HG02943 (cell line): ENCODE data around the gene PRAMEF33.
"Not testable (repeated sequence)": the region's sequence is repeated elsewhere in the genome, so short reads cannot be mapped to it uniquely, and the experiment has no call there.

Experiments used
- ATAC-seq: cut with Tn5 transposase; IDR thresholded peaks from one replicate; pipeline ENCODE4 v1.9.1; 2021; ENCODE audit warnings: mild to moderate bottlenecking, low read depth, moderate library complexity; ENCODE audit not compliant: unreplicated experiment

The PRAMEF33 gene

DNA sequence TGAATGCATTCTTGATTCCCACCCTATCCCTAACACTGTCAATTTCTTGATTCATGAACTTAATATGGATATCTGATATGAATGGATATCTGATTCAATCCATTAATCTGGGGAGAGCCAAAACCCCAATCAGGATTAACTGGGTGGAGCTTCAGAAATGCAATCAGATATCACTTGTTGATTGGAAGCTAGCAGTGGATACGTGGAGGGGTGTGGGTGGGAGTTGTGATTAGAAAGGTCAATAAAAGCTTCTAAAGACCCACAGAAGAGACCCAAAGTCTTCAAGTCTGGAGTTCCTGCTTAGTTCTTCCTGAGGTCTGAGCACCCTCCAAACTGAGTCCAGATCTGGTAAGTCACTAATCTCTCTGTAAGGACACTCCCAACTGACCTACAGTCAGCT, at the start of gene PRAMEF33:
PRAMEF33 (plus strand) TSS at position 301 of the 400 bp plus-strand sequence. CDS start 2,416 bp downstream, outside the sequence.
- not testable (repeated sequence) for ATAC-seq

DNA sequence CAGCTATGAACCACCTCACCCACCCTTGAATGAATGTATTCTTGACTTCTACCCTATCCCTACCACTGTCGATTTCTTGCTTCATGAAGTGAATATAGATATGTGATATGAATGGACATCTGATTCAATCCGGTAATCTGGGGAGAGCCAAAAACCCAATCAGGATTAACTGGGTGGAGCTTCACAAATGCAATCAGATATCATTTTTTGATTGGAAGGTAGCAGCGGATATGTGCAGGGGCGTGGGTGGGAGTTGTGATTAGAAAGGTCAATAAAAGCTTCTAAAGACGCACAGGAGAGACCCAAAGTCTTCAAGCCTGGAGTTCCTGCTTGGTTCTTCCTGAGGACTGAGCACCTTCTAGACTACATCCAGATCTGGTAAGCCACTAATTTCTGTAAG, 49.4 kb upstream of the PRAMEF33 start, which contains the start of gene PRAMEF5:
PRAMEF5 (plus strand) TSS at position 301 of the 400 bp plus-strand sequence. CDS start 5,071 bp downstream, outside the sequence.
- ATAC-seq, result not testable (repeated sequence)

- ATAC-seq, result not testable (repeated sequence)
Measured at GRCh38 chr1:13265124-13265523, 38.2 kb upstream of the PRAMEF33 start.

- ATAC-seq, result not testable (repeated sequence)
Measured at GRCh38 chr1:13277016-13277415, 26.3 kb upstream of the PRAMEF33 start.

- not testable (repeated sequence) for ATAC-seq
Measured at GRCh38 chr1:13279617-13280016, 23.7 kb upstream of the PRAMEF33 start.

- ATAC-seq, result not testable (repeated sequence)
Measured at GRCh38 chr1:13285037-13285436, 18.3 kb upstream of the PRAMEF33 start, which contains the start of gene PRAMEF8. TSS of gene PRAMEF8 (minus strand) at chr1:13285137. CDS start at chr1:13284091, 1,046 bp downstream.

GRCh38 chr1:13289030-13289429, 14.3 kb upstream of the PRAMEF33 start:
- not testable (repeated sequence) for ATAC-seq

GRCh38 chr1:13297216-13297931, 6.0 kb upstream of the PRAMEF33 start:
- ATAC-seq, result not testable (repeated sequence)

- ATAC-seq, result not testable (repeated sequence)
Measured at GRCh38 chr1:13298699-13299098, 4.6 kb upstream of the PRAMEF33 start.

DNA sequence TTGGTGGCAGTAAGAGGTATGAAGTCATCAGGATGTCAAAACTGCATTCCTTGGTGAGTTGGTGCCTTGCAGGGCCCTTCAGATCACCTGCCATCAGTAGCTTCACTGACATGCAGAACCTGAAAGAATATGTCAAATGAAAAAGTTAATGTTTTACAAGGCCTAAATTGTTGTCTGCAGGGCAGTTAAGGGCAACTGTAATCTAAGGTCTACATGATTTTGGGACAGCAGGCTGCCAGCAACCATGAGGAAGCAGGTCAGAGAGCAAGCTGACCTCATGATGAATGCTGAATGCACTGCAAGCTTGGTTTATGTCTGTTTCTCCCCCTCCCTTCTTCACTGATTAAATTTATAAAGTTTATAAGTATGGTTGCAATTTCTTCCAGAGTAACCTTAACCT, 1.1 kb upstream of the PRAMEF33 start:
- not testable (repeated sequence) for ATAC-seq

- ATAC-seq, result not testable (repeated sequence)
Measured at GRCh38 chr1:13315281-13315680, 11.9 kb downstream of the PRAMEF33 start, which contains the start of gene PRAMEF15. TSS of gene PRAMEF15 (plus strand) at chr1:13315581. CDS start at chr1:13318408, 2,827 bp downstream.

DNA sequence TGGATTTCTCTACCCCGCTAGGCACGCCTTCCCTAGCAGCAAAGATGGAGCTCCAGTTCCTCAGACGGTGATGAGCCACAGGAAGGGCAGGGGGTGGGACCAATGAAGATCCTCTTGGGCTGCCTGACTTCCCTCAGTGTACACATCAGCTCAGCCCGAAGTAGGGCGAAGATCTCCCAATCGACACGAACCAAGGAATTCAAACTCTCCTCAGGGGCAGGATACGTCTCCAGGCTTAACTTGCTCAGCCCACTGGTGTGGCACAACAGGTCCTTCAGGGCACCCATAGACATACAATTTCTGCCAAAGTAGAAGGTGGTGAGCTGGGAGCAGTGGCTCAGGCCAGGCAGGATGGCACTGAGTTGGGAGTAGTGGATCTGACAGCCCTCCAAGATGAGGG, 39.2 kb downstream of the PRAMEF33 start:
- ATAC-seq, result not testable (repeated sequence)

DNA sequence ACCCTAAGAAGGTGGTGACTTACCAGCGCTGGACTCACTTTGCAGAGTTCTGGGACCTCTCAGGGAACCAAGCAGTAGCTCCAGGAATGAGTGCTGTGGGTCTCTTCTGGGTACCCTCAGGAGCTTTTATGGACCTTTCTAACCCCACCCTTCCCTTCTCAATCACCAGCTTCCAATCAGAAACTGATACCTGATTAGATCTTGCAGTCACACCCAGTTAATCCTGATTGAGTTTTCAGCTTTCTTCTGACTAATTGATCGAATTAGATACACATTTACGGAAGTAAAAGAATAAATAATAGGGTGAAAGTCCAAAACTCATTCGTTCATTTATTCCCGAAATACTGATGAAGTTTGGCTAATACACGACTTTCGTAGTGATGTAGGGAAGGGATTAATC, 43.7 kb downstream of the PRAMEF33 start, which contains the start of gene PRAMEF14:
PRAMEF14 (minus strand) TSS at position 101 of the 400 bp plus-strand sequence. CDS start 1,820 bp downstream, outside the sequence.
- not testable (repeated sequence) for ATAC-seq

- not testable (repeated sequence) for ATAC-seq
Measured at GRCh38 chr1:13353476-13353875, 50.1 kb downstream of the PRAMEF33 start.

DNA sequence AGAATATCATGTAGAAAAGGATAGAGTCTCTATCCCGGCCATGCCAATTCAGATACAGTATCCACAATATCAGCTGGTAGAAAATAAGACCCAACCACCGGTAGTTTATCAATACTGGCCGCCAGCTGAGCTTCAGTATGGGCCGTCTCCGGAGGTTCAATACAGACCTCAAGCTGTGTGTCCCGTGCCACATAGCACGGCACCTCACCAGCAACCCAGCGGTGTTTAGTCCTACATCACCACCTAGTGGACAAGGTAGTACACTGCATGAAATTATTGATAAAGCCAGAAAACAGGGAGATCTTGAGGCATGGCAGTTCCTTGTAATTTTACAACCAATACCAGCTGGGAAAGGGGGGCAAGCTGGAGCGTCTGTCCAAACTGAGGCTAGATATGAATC, 51.1 kb downstream of the PRAMEF33 start:
- not testable (repeated sequence) for ATAC-seq

GRCh38 chr1:13356774-13357173, 53.4 kb downstream of the PRAMEF33 start:
- not testable (repeated sequence) for ATAC-seq
